HT-29 (cell line): ENCODE results near the gene SPPL3. TPM values are rescaled to one million over a fixed set of nuclear protein-coding genes. Genes with fewer than 3 reads are reported as not detected.
"Not testable (repeated sequence)": the region's sequence is repeated elsewhere in the genome, so short reads cannot be mapped to it uniquely, and the experiment has no call there.

Experiments
- DNase-seq: peaks from one replicate; pipeline ENCODE4 v3.0.0-alpha.2; 2015; ENCODE audit warnings: low spot score
- total RNA-seq: library from RNA; depleted of rRNA; stranded (reverse); fragments of >200 nt; shearing (Covaris generic); gene quantifications from 2 replicates; pipeline ENCODE4 v1.2.3, GENCODE V29; 2014; rRNA removed

Gene SPPL3, protein sequence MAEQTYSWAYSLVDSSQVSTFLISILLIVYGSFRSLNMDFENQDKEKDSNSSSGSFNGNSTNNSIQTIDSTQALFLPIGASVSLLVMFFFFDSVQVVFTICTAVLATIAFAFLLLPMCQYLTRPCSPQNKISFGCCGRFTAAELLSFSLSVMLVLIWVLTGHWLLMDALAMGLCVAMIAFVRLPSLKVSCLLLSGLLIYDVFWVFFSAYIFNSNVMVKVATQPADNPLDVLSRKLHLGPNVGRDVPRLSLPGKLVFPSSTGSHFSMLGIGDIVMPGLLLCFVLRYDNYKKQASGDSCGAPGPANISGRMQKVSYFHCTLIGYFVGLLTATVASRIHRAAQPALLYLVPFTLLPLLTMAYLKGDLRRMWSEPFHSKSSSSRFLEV
- total RNA-seq = 7.9 and 8.6 TPM in 2 replicates

GRCh38 chr12:120904197-120904773 lies at the start of gene SPPL3:
TSS of gene SPPL3 (minus strand) at chr12:120904358. CDS start at chr12:120903867, 491 bp downstream.
- peak; percentile 82 for DNase-seq

GRCh38 chr12:120950807-120951206 lies 46.6 kb upstream of the SPPL3 start:
- DNase-seq = no peak

DNA sequence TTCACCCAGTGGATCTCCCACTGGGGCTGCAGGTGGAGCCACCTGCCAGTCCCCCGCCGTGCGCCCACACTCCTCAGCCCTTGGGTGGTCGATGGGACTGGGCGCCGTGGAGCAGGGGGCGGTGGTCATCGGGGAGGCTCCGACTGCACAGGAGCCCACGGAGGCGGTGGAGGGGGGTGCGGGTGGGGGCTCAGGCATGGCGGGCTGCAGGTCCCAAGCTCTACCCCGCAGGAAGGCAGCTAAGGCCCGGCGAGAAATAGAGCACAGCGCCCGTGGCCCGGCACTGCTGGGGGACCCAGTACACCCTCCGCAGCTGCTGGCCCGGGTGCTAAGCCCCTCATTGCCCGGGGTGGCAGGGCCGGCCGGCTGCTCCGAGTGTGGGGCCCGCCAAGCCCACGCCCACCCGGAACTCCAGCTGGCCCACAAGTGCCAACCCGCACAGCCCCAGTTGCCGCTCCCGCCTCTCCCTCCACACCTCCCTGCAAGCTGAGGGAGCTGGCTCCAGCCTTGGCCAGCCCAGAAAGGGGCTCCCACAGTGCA lies 46.2 kb upstream of the SPPL3 start:
- not testable (repeated sequence) for DNase-seq

DNA sequence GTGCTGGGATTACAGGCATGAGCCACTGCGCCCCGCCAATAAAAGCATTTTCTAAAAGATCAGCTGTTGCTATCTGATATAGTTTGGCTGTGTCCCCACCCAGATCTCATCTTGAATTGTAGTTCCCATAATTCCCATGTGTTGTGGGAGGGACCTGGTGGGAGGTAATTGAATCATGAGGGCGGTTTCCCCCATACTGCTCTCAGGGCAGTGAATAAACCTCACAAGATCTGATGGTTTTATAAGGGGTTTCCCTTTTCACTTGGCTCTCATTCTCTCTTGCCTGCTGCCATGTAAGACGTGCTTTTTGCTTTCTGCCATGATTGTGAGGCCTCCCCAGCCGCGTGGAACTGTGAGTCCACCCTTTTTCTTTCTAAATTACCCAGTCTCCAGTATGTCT lies 41.4 kb upstream of the SPPL3 start:
- not testable (repeated sequence) for DNase-seq

- DNase-seq = peak; percentile 74
Measured at GRCh38 chr12:120944645-120945217, 40.6 kb upstream of the SPPL3 start.

DNA sequence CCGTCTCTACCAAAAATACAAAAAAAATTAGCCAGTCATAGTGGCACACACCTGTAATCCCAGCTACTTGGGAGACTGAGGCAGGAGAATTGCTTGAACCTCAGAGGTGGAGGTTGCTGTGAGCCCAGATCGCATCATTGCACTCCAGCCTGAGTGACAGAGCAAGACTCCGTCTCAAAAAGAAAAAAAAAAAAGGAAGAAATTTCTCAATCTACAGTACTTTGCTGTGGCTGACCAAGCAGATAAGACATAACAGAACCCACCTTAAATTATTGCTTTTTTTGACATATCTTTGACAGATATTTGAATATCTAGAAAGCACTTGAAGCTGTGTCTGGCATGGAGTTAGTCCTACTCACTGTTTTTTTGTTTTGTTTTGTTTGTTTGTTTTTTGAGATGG lies 39.3 kb upstream of the SPPL3 start:
- no peak for DNase-seq

DNA sequence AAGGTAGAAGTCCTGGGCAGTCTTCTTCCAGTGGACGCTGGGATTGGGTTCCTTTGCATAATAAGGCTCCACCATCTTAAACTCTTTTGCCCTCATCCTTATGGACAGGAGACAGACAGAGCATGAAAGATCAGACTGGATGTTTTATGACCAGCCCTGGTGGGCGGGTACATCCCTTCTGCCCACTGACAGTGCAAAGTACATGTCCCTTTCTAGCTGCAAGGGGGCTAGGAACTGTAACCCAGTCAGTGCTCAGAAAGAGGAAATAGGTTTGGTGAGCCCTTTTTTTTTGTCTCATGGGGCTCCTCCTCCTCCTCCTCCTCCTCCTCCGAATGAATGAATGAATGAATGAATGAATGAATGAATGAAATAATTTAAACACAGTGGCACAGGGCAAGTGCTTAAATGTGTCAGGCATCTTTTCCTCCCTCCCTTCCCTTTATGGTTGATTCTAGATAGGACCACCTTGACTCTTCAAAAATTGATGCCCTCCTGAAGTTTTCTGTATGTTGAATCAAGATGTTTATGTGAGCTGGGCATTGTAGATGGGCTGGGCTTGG lies 37.8 kb upstream of the SPPL3 start:
- no peak for DNase-seq

DNA sequence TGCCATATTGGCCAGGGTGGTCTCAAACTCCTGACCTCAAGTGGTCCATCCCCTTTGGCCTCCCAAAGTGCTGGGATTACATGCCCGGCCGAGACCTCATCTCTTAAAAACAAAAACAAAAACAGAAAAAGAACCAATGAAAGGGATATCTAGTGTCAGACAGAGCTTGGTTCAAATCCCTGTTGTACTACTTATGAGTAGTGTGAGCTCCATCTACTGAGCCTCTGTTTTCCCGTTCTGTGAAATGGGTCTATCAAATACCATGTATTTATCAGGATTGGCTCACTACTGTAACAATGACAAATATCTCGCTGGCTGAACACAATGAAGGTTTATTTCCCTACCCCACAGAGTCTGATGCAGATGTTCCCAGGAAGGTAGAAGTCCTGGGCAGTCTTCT lies 37.3 kb upstream of the SPPL3 start:
- DNase-seq = no peak

GRCh38 chr12:120940799-120941198 lies 36.6 kb upstream of the SPPL3 start:
- no peak for DNase-seq

DNA sequence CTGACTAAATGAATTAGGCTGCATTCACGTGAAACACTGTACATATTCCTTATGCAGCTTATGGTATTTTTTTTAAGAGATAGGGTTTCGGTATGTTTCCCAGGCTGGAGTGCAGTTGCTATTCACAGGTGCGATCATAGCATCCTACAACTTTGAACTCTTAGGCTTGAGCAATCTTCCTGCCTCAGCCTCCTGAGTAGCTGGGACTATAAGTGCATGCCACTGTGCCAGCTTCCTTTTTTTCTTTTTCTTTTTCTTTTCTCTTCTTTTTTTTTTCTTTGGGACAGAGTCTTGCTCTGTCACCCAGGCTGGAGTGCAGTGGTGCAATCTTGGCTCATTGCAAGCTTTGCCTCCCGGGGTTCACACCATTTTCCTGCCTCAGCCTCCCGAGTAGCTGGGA lies 35.8 kb upstream of the SPPL3 start:
- no peak for DNase-seq

- no peak for DNase-seq
Measured at GRCh38 chr12:120939523-120939922, 35.4 kb upstream of the SPPL3 start.

DNA sequence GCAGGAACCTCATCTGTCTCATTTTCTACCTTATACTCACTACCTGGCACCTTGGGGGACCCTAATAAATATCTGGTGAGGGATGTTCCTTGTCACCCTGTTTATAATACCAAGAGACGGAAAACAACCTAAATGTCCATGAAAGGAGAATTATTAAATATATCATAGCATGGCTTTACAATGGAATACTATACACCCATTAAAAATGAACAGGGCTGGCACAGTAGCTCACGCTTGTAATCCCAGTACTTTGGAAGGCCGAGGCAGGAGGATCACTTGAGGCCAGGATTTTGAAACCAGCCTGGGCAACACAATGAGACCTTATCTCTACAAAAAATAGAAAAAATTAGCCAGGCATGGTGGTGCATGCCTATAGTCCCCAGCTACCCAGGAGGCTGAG lies 34.3 kb upstream of the SPPL3 start:
- no peak for DNase-seq

GRCh38 chr12:120936197-120936596 lies 32.0 kb upstream of the SPPL3 start:
- no peak for DNase-seq

GRCh38 chr12:120933786-120934185 lies 29.6 kb upstream of the SPPL3 start:
- no peak for DNase-seq

DNA sequence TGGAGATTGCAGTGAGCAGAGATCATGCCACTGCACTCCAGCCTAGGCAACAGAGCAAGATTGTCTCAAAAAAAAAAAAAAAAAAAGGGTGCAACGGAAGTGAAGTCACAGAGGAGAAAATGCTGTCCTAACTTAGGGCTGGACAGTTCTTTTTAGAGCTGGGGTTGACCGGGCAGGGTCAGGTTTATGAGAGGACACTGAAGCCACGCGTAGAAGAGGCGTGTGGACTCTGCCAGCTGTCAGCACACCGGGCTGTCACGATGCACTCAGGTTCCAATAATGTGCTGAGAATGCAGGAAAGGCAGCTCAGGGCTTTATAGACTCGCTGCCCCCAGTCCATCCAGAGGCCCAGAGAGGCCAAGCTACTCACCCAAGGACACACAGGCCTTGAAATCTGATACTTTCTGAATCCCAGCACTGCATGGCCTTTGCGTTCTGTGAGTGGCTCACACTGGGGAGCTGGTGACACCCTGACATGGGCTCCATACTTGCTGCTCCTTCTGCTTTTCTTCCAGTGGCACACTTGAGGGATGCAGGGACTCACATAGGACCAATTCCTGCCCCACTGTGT lies 28.9 kb upstream of the SPPL3 start:
- DNase-seq = no peak

DNA sequence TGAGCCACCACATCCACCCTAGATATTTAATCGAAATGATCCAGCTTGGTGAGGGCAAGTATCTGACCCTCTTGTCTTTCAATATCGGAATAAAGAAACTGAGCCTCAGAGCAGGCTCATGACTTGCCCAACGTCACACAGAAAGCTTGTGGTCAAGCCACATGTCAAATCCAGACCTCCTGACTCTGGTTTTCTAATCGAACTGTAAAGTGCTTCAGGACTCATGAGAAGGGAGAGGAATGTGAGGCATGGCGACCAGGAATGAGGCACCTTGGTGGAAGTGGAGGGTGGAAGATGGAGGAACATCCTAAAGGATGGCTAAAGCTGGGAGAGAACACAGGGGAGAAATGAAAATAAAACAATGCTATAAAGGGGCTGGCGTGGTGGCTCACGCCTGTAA lies 27.9 kb upstream of the SPPL3 start:
- no peak for DNase-seq

GRCh38 chr12:120930032-120930431 lies 25.9 kb upstream of the SPPL3 start:
- no peak for DNase-seq

- peak; percentile 92 for DNase-seq
Measured at GRCh38 chr12:120928864-120929652, 24.9 kb upstream of the SPPL3 start.

DNA sequence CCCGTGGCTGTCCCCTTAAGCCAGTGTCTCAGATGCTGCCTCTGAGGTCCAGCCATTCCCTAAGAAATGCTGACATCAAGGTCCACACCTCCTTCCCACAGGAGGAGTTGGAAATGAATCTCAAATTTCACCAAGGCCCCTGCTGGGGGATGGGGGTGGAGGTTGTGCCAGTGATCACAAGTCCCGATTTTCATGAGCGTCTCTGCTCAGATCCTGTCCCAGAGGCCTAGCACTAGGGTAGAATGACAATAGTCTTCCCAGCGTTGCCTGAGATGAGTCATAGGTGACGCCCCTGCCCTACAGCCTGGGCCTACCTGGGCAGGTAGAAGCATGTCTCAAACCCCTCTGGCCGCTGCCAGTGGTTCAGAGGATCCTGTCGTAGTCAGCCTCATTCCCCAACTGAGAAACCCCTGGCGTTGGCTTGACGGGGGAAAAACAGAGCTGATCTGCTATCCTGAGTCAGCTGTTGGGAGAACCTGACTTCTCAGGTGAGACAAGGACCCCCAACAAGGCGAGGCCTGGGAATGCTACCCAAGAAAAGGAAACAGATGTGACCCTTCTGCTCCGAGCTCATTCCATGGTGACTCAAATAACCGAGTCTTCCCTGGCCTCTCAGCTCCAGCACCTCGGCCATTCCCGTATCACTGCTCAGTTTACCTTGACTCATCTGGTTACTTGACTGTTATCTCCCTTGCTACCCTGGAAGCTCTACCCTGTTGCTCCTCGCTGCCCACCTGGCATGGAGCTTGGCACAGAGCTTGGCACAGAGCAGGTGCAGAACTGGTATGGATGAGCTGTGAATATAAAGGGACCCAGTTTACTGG lies 21.8 kb upstream of the SPPL3 start:
- DNase-seq = no peak

- no peak for DNase-seq
Measured at GRCh38 chr12:120922279-120922678, 18.1 kb upstream of the SPPL3 start.
